Measurements from ENCODE around the gene RAD9A. TPM values are rescaled to one million over a fixed set of nuclear protein-coding genes. Genes with fewer than 3 reads are reported as not detected.

RAD9A gene
- total and polyA plus RNA-seq, 4 donors: 14.1 to 35.9 (median 21.2) TPM

GRCh38 chr11:67364783-67365722 is 26.7 kb upstream of the RAD9A start:
- ATAC-seq (ENCODE audit: insufficient read depth, low FRiP score) (no peak), DNase-seq (no peak)
- Histone ChIP-seq H3K4me1 (ENCODE audit: control insufficient read depth in 5 of 5, insufficient read depth in 5 of 5, low read length in 5 of 5) (peaks cover 9 to 52% (median 25%) of the 10 kb centered on the region in 5 donors), H3K9ac (ENCODE audit: insufficient read depth in 1 of 2, low read length in 2 of 2) (no peak overlapping the region), H3K9me3 (ENCODE audit: control insufficient read depth in 4 of 4, insufficient read depth in 3 of 4, low read length in 3 of 4) (no peaks in the 10 kb centered on the region), H3K36me3 (ENCODE audit: control insufficient read depth in 4 of 4, insufficient read depth in 4 of 4, low read length in 4 of 4) (peaks cover 0 to 12% (median 7%) of the 10 kb centered on the region in 4 donors), H3K4me3 (no peak overlapping the region), H3K27me3 (ENCODE audit: control insufficient read depth in 3 of 3, insufficient read depth in 3 of 3, low read length in 2 of 3) (no peaks in the 10 kb centered on the region), H3K27ac (ENCODE audit: low read depth in 1 of 2, low read length in 1 of 2) (no peak overlapping the region)
- WGBS, 2 donors: 71 to 80% methylated on average over 24 of the region's 24 CpGs
- no peak for TF ChIP-seq CTCF (IDR thresholded peaks at IDR 0.05; ENCODE audit: control extremely low read depth, extremely low read depth)

GRCh38 chr11:67365736-67366444 is 25.9 kb upstream of the RAD9A start:
- peaks cover 9 to 59% (median 32%) of the 10 kb centered on the region in 5 donors for H3K4me1 ChIP-seq (ENCODE audit: control insufficient read depth in 5 of 5, insufficient read depth in 5 of 5, low read length in 5 of 5)
- no peak for TF ChIP-seq CTCF (IDR thresholded peaks at IDR 0.05; ENCODE audit: control extremely low read depth, extremely low read depth)
- H3K4me3 ChIP-seq: no peak overlapping the region
- H3K27ac ChIP-seq (ENCODE audit: low read depth in 1 of 2, low read length in 1 of 2): peak overlapping the region in 1 of 2 donors; percentile 49
- H3K27me3 ChIP-seq (ENCODE audit: control insufficient read depth in 3 of 3, insufficient read depth in 3 of 3, low read length in 2 of 3): no peaks in the 10 kb centered on the region
- H3K9me3 ChIP-seq (ENCODE audit: control insufficient read depth in 4 of 4, insufficient read depth in 3 of 4, low read length in 3 of 4): no peaks in the 10 kb centered on the region
- 52 to 71% methylated on average over 14 of the region's 14 CpGs for WGBS, 2 donors
- DNase-seq (peak in 2 of 3 donors; percentile 51 to 68), ATAC-seq (ENCODE audit: insufficient read depth, low FRiP score) (no peak)
- peaks cover 0 to 12% (median 7%) of the 10 kb centered on the region in 4 donors for H3K36me3 ChIP-seq (ENCODE audit: control insufficient read depth in 4 of 4, insufficient read depth in 4 of 4, low read length in 4 of 4)
- no peak overlapping the region for H3K9ac ChIP-seq (ENCODE audit: insufficient read depth in 1 of 2, low read length in 2 of 2)

GRCh38 chr11:67366546-67366945 is 25.2 kb upstream of the RAD9A start:
- ATAC-seq (ENCODE audit: insufficient read depth, low FRiP score): no peak
- H3K27ac ChIP-seq (ENCODE audit: low read depth in 1 of 2, low read length in 1 of 2): peak overlapping the region in 1 of 2 donors; percentile 49
- no peaks in the 10 kb centered on the region for H3K27me3 ChIP-seq (ENCODE audit: control insufficient read depth in 3 of 3, insufficient read depth in 3 of 3, low read length in 2 of 3)
- no peak for TF ChIP-seq CTCF (IDR thresholded peaks at IDR 0.05; ENCODE audit: control extremely low read depth, extremely low read depth)
- H3K4me1 ChIP-seq (ENCODE audit: control insufficient read depth in 5 of 5, insufficient read depth in 5 of 5, low read length in 5 of 5): peaks cover 9 to 65% (median 38%) of the 10 kb centered on the region in 5 donors
- H3K4me3 ChIP-seq: no peak overlapping the region
- WGBS, 2 donors: 48 to 58% methylated on average over 6 to 8 of the region's 8 CpGs
- H3K36me3 ChIP-seq (ENCODE audit: control insufficient read depth in 4 of 4, insufficient read depth in 4 of 4, low read length in 4 of 4): peaks cover 0 to 12% (median 7%) of the 10 kb centered on the region in 4 donors
- H3K9ac ChIP-seq (ENCODE audit: insufficient read depth in 1 of 2, low read length in 2 of 2): no peak overlapping the region
- H3K9me3 ChIP-seq (ENCODE audit: control insufficient read depth in 4 of 4, insufficient read depth in 3 of 4, low read length in 3 of 4): no peaks in the 10 kb centered on the region
- peak; percentile 84 to 93 (median 87) for DNase-seq

Measured in lung (tissue), 12 donors.